HCT116 (cell line): ENCODE measurements around the gene RGS7.

Experiments used
- ELF1 ChIP-seq: IDR thresholded peaks from 2 replicates; pipeline ENCODE4 v1.6.1; 2012; ENCODE audit warnings: low read depth, borderline replicate concordance
- EZH2 ChIP-seq: fragments of 200-600 bp; sonication (generic); IDR thresholded peaks from 2 replicates; pipeline ENCODE4 v1.6.1; 2017; ENCODE audit warnings: antibody characterized with exemption, mixed run types
- MAX ChIP-seq: IDR thresholded peaks from 2 replicates; pipeline ENCODE4 v1.6.1; 2012
- POLR2A ChIP-seq: IDR thresholded peaks from 2 replicates; pipeline ENCODE4 v1.7.0; 2011; ENCODE audit warnings: borderline replicate concordance; ENCODE audit not compliant: insufficient read depth, insufficient read length; ENCODE audit errors: extremely low read depth
- POLR2AphosphoS5 ChIP-seq: IDR thresholded peaks from 2 replicates; pipeline ENCODE4 v1.6.1; 2011; ENCODE audit warnings: mild to moderate bottlenecking, low read depth, low read length, moderate library complexity
- RAD21 ChIP-seq: IDR thresholded peaks from 2 replicates; pipeline ENCODE4 v1.6.1; 2012; ENCODE audit warnings: low read depth, mild to moderate bottlenecking
- SP1 ChIP-seq: IDR thresholded peaks from 2 replicates; pipeline ENCODE4 v1.6.1; 2012; ENCODE audit warnings: low read depth
- TCF7L2 ChIP-seq: IDR thresholded peaks from 2 replicates; pipeline ENCODE4 v1.7.0; 2011; ENCODE audit warnings: borderline replicate concordance, inconsistent platforms; ENCODE audit not compliant: insufficient read depth, insufficient read length; ENCODE audit errors: extremely low read depth
- YY1 ChIP-seq: IDR thresholded peaks from 2 replicates; pipeline ENCODE4 v1.6.1; 2011; ENCODE audit warnings: low read length, low read depth, moderate library complexity, mild to moderate bottlenecking; ENCODE audit not compliant: insufficient replicate concordance; ENCODE audit errors: extremely low read depth
- ZNF274 ChIP-seq: fragments of 200-500 bp; sonication (Bioruptor generic); IDR thresholded peaks from 2 replicates; pipeline ENCODE4 v1.6.1; 2014; ENCODE audit warnings: mild to moderate bottlenecking, low read depth, low read length, inconsistent platforms
- TF ChIP-seq, protein P1 (sequence below), 3 experiments: fragments of 200-600 bp in 1 of 3; sonication (generic) in 1 of 3; IDR thresholded peaks in 2 of 3; conservative IDR thresholded peaks in 1 of 3; 2 replicates each; pipeline ENCODE4 v1.5.1; 2012 to 2017; ENCODE audit warnings: low read depth in 2 of 3, low read length in 2 of 3, antibody characterized with exemption in 1 of 3, borderline replicate concordance in 1 of 3, control low read depth in 1 of 3, mild to moderate bottlenecking in 1 of 3, mixed read lengths in 1 of 3, mixed run types in 1 of 3, moderate library complexity in 1 of 3; ENCODE audit not compliant: insufficient read depth in 1 of 3
- TF ChIP-seq, protein P2 (sequence below): IDR thresholded peaks from 2 replicates; pipeline ENCODE4 v1.6.1; 2011; ENCODE audit warnings: mild to moderate bottlenecking, low read length, moderate library complexity; ENCODE audit not compliant: insufficient replicate concordance; ENCODE audit errors: extremely low read depth

DNA sequence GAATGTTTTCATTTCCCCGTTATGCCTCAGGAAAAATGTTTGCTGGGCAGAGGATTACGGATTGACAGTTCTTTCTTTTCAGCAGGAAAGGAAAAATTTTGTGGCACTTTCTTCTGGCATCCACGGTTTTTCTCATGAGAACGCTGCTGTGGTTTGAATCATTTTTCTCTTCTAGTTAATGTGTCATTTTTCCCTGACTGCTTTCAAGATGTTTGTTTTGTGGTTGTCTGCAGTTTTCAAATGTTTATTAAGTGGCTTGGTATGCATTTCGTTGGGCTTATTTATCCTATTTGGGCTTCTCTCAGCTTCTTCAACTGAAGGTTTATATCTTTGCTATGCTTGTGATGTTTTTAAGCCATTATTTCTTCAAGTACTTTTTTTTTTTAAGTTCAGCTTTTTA is 359.0 kb downstream of the RGS7 start:
- TF ChIP-seq, protein P1, sequence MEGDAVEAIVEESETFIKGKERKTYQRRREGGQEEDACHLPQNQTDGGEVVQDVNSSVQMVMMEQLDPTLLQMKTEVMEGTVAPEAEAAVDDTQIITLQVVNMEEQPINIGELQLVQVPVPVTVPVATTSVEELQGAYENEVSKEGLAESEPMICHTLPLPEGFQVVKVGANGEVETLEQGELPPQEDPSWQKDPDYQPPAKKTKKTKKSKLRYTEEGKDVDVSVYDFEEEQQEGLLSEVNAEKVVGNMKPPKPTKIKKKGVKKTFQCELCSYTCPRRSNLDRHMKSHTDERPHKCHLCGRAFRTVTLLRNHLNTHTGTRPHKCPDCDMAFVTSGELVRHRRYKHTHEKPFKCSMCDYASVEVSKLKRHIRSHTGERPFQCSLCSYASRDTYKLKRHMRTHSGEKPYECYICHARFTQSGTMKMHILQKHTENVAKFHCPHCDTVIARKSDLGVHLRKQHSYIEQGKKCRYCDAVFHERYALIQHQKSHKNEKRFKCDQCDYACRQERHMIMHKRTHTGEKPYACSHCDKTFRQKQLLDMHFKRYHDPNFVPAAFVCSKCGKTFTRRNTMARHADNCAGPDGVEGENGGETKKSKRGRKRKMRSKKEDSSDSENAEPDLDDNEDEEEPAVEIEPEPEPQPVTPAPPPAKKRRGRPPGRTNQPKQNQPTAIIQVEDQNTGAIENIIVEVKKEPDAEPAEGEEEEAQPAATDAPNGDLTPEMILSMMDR (IDR thresholded peaks at IDR 0.05 in 2 of 3, conservative IDR thresholded peaks at IDR 0.05 in 1 of 3; ENCODE audit: borderline replicate concordance in 1 of 3, insufficient read depth in 1 of 3, low read depth in 2 of 3, low read length in 2 of 3) = no peak
- no peak for TF ChIP-seq POLR2A
- no peak for TF ChIP-seq EZH2
- TF ChIP-seq MAX = no peak
- TF ChIP-seq SP1 = no peak
- no peak for TF ChIP-seq POLR2AphosphoS5
- TF ChIP-seq YY1 = no peak
- TF ChIP-seq, protein P2, sequence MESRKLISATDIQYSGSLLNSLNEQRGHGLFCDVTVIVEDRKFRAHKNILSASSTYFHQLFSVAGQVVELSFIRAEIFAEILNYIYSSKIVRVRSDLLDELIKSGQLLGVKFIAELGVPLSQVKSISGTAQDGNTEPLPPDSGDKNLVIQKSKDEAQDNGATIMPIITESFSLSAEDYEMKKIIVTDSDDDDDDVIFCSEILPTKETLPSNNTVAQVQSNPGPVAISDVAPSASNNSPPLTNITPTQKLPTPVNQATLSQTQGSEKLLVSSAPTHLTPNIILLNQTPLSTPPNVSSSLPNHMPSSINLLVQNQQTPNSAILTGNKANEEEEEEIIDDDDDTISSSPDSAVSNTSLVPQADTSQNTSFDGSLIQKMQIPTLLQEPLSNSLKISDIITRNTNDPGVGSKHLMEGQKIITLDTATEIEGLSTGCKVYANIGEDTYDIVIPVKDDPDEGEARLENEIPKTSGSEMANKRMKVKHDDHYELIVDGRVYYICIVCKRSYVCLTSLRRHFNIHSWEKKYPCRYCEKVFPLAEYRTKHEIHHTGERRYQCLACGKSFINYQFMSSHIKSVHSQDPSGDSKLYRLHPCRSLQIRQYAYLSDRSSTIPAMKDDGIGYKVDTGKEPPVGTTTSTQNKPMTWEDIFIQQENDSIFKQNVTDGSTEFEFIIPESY = no peak
- no peak for TF ChIP-seq RAD21
- TF ChIP-seq ZNF274 = no peak
- no peak for TF ChIP-seq ELF1
- TF ChIP-seq TCF7L2 = no peak
